ENCODE data around the gene MACROD2.
"Not testable (repeated sequence)": the region's sequence is repeated elsewhere in the genome, so short reads cannot be mapped to it uniquely, and the experiment has no call there.

Gene MACROD2

GRCh38 chr20:14451458-14451857, 456.1 kb downstream of the MACROD2 start:
- DNase-seq (ENCODE audit: low read depth, low spot score), result no peak
- no peak overlapping the region for H3K4me3 ChIP-seq (ENCODE audit: low read depth, low read length)
- TF ChIP-seq CTCF (IDR thresholded peaks at IDR 0.05; ENCODE audit: insufficient read depth, low read length, missing control alignments), result no peak
- POLR2A ChIA-PET, result no interaction called here
- CTCF ChIA-PET, result no interaction called here

- no peak for DNase-seq (ENCODE audit: low read depth, low spot score)
- ChIA-PET POLR2A (no interaction called here), CTCF (no interaction called here)
- H3K4me3 ChIP-seq (ENCODE audit: low read depth, low read length), result no peak overlapping the region
- TF ChIP-seq CTCF (IDR thresholded peaks at IDR 0.05; ENCODE audit: insufficient read depth, low read length, missing control alignments), result no peak
Observed at GRCh38 chr20:14453259-14453658, 457.9 kb downstream of the MACROD2 start.

- H3K4me3 ChIP-seq (ENCODE audit: low read depth, low read length), result no peak overlapping the region
- DNase-seq (ENCODE audit: low read depth, low spot score), result no peak
- CTCF ChIA-PET, result no interaction called here
- TF ChIP-seq CTCF (IDR thresholded peaks at IDR 0.05; ENCODE audit: insufficient read depth, low read length, missing control alignments), result no peak
- POLR2A ChIA-PET, result no interaction called here
Observed at GRCh38 chr20:14454296-14454695, 459.0 kb downstream of the MACROD2 start.

GRCh38 chr20:14467104-14467827, 471.9 kb downstream of the MACROD2 start:
- POLR2A ChIA-PET, result not testable (repeated sequence)

GRCh38 chr20:14470231-14470899, 475.0 kb downstream of the MACROD2 start:
- no peak for TF ChIP-seq CTCF (IDR thresholded peaks at IDR 0.05; ENCODE audit: insufficient read depth, low read length, missing control alignments)
- no peak for DNase-seq (ENCODE audit: low read depth, low spot score)
- ChIA-PET CTCF (no interaction called here), POLR2A (no interaction called here)
- H3K4me3 ChIP-seq (ENCODE audit: low read depth, low read length), result no peak overlapping the region

More at GRCh38 chr20:14467104-14467827, 471.9 kb downstream of the MACROD2 start:
- CTCF ChIA-PET; H3K4me3 ChIP-seq (ENCODE audit: low read depth, low read length); DNase-seq (ENCODE audit: low read depth, low spot score): not testable (repeated sequence)

GRCh38 chr20:14470977-14471661, 475.8 kb downstream of the MACROD2 start:
- H3K4me3 ChIP-seq (ENCODE audit: low read depth, low read length), result no peak overlapping the region
- POLR2A ChIA-PET, result no interaction called here
- CTCF ChIA-PET, result no interaction called here
- DNase-seq (ENCODE audit: low read depth, low spot score), result no peak
- TF ChIP-seq CTCF (IDR thresholded peaks at IDR 0.05; ENCODE audit: insufficient read depth, low read length, missing control alignments), result no peak
